ENCODE results near the gene ZBTB42.

The ZBTB42 gene

DNA sequence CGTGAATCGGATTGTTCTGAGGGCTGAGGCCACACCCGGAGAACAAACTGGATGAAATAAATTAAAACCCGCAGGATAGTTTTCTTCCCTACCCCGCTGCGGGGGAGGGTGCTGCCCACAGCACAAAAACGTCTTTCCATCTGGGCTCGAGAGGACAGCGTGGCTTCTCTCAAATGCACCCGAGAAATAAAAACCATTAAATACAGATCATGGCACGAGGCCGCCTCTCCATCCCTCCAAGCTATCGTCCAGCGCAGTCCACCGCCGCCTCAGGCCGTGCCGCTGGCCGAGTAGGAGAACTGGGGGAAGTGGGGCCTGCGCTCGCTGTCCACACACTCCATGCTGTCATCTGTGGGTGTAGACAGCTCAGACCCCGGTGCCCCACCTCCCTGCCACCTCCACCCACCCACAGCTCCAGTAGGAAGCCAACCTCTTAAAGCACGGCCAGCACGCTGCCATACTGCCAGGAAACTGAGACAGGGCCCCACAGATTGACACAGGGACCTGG lies 30.8 kb upstream of the ZBTB42 start:
- no peak for DNase-seq

DNA sequence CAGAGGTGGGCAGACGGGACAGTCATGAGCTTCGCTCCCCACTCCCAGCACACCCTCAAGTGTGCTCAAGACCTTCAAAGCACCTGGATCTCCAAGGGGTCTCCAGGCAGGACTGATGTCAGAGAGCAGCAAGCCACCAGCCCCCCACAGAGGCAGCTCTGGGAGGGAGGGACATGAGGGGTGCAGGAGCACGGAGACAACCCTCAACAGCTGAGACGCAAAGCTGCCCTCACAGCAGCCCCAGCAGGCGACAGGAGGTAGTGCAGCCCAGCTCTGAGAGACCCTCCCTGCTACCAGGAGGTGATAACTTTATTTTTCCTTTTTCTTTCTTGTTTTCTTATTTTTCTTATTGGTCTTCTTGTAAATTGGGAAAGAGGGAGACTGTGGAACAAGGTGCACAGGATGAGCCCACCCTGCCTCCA lies 30.0 kb upstream of the ZBTB42 start:
- no peak for DNase-seq

DNA sequence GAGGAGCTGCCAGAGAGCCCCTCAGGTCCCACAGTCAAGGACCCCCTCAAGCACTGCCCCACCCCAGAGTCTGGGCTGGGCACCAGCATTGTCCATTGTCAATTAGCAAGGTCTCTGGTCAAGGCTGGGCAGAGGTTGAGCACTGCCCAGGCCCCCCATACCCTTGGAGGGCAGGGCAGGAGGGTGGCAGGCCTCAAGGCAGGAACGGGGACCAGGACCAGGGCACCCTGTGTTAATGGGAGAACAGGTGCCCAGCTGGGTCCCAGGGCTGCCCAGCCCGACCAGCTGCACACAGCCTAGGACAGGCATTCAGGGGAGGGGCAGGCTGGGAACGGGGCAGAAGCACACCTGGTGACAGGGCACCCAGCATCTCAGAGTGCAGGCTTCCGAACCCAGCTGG lies 29.5 kb upstream of the ZBTB42 start:
- DNase-seq = no peak

DNA sequence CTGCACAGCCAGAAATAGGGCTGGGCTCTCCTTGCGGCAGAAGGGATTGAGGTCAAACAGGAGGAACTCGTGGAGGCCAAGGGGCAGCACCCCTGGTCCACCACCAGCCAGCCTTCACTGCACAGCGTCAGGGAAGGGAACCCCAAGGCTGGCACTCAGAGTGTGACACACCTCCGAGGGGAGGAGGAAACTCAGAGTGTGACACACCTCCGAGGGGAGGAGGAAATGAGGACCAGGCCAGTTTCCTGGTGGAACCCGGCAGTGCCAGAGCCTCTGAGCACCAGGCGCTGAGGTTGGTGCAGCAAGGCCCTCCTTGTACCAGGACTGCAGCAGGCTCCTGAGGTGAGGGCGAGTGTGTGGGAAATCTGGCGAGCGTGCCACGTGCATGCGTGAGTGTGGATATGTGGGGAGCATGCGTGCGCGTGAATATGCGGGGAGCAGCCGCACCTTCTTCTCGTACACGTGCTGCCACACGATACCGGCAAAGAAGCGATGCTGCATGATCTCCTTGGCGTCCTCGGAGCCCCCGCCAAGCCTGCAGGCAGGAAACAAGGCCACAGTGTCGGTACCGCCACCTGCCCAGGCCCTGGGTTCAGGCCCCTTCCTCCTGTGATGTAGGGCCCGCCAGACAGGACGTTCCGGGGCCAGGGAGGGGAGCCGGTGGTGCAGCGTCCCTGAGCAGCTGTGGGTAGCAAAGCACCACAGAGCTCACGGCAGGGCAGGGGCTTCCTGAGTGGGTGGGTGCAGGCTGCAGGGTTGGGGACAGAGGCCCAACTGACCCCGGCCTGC lies 28.8 kb upstream of the ZBTB42 start:
- no peak for DNase-seq

DNA sequence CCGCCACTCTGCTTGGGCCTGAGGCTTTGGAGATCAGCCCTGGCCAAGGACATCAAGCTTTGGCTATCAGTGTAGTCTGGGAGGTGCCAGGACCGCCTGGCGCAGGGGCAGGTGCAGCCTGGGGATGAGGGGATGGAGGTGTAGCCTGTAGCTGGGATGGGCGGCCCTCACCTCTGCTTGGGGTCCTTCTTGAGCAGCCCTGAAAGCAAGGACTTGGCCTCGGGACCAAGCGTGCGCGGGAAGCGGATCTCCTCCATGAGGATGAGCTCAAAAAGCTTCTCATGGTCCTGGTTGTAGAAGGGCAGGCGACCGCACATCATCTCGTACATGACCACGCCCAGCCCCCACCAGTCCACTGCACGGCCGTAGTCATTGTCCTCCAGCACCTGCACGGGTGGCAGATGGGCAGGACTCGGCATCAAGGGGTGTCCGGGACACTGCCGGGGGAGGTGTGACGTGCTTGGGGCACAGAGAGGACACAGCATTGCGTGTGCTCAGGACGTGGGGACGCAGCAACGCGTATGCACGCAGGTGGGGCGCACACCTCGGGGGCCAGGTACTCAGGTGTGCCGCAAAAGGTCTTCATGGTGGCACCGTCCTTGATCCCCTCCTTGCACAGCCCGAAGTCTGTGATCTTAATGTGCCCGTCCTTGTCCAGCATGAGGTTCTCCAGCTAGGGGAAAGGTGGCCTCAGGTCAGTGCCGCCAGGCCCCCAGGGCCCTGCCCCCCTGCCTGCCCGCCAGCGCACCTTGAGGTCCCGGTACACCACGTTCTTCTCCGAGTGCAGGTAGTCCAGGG lies 28.0 kb upstream of the ZBTB42 start:
- DNase-seq = no peak

DNA sequence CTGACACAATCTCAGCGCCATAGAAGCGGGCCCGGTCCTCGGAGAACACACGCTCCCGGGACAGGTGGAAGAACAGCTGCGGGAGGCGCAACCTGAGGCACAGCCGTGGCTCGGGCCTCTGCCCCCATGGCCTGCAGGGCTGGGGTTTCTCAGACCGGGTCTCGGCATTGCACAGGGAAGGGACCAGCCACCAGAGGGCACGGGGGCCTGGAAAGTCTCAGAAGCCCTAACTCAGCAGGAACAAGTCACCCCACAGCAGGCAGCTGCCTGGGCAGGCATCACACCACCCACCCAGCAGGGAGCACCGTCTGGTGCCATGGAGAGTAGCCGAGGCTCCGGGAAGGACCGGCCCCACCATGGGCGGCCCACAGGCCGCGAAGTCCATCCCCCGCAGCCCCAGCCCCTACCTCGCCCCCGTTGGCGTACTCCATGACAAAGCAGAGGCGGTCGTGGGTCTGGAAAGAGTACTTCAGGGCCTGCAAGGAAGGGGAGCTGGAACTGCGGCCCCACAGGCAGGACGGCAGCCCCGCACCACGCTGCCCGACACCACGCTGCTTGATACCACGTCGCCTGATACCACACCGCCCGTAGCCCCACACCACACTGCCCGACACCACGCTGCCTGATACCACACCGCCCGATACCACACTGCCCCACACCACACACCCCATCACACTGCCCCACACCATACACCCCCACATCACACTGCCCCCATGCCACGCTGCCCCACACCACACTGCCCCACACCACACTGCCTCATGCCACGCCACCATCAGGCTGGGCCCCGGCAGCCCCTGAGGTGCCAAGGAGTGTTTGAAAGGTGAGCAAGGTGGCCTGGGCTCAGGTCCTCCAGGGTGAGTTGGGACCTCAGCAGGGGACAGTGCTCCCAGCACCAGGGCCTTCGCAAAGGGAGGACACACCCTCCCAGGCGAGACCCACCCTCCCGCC lies 27.1 kb upstream of the ZBTB42 start:
- DNase-seq = peak; percentile 32

DNA sequence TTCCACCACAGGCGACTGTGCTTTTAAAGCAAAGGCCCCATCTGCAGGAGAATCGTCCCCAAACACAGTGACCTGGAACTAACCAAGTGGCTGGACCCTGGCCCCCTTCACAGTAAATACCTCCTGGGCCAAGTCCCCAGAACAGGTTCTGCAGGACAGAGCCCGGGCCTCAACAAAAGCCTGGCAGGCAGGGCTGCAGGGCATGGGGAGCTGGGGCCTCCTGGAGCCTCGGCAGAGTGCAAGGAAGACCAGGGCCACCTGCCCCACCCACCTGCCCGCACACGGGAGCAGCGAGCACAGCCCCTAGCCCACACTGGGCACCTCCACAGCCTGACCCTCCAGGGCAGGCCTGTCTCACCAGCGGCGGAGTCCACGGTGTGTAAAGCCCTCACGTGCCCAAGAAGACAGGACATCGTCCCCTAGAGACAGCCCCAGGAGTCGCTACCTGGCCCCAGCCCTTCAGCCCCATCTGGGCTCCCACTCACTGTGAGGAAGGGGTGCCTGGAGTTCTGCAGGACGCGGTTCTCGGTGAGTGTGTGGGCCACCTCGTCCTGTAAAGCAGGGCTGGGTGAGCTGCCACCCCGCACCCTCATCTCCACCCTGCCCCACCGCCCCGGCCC lies 26.3 kb upstream of the ZBTB42 start:
- DNase-seq = no peak

DNA sequence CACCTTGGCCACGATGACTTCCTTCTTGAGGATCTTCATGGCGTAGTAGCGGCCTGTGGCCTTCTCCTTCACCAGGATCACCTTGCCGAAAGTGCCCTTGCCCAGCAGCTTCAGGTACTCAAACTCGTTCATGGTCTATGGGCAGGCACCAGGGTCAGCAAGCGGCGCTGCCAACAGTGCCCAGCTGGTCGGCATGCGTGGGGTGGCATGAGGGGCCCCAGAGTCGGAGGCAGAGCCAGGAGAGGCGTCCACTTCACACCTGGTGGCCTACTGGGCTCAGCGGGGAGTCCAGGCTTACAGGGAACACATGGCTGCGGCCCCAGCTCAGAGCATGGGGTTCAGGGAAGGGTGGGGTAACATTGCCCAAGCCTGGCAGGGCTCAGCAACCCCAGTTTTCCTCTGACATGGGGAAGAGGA lies 25.8 kb upstream of the ZBTB42 start:
- no peak for DNase-seq

DNA sequence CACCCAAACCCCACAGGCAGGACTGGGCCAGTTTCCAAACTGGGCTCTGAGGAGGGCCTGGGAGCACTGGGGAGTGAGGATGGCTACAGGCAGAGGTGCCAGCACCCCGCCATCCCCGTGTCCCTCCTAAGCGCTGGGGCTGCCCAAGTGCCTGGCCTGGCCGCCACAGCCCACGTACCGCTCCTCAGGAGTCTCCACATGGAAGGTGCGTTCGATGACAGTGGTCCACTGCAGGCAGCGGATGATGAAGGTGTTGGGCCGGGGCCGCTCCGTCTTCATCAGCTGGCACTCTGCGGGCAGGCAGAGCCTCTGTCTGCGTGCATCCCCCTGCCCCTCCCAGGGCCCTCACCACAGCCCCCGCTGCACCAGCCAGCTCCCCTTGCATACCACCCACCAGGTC lies 24.4 kb upstream of the ZBTB42 start:
- no peak for DNase-seq

DNA sequence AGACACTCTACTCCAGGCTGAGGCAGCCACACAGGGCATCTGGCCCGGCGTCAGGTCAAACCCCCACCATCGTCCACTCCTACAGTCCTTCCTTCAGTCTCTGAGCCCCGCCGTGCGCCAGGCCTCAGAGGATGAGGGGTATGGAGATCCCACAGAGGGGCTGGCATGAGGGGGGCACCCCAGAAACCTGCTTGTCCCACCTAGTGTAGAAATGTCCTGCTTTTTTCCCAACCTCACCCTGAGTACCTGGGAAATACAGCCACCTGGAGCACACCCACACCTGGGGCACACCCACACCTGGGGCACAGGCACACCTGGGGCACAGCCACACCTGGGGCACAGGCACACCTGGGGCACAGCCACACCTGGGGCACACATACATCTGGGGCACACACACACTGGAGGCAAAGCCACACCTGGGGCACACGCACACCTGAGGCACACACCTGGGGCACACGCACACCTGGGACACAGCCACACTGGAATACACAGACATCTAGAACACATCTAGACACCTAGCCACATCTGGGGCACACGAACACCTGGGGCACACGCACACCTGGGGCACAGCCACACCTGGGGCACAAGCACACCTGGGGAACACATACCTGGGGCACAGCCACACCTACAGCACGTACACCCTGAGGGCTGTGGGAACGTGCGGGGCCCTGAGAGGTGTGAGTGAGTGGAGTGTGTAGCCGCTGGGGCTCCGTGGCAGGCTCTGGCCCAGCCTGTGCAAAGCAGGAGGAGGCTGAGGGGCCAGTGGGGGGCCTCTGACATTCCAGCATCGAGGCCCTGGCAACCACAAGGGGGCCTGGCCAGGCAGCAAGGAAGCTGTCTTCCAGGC lies 23.7 kb upstream of the ZBTB42 start:
- DNase-seq = no peak

DNA sequence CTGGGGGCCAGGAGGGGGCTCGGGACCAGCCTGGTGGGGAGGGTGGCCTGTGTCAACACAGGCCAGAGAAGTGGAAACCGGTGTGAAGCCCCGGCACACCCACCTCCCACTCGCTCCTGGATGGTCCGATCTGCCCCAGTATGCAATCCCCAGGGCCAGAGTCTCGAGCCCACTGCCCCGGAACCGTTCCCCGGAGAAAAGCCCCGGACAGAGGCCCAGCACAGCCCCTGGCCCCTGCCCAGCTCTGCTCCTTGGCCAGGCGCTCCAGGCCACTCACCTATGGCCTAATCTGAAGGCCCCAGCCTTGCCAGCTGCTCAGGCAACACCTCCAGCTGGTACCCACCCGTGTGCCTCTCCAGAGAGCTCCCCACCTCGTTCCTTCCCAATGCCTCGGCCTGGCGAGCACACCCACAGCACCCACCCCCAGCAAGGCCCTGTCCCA lies 23.1 kb upstream of the ZBTB42 start:
- DNase-seq = no peak

DNA sequence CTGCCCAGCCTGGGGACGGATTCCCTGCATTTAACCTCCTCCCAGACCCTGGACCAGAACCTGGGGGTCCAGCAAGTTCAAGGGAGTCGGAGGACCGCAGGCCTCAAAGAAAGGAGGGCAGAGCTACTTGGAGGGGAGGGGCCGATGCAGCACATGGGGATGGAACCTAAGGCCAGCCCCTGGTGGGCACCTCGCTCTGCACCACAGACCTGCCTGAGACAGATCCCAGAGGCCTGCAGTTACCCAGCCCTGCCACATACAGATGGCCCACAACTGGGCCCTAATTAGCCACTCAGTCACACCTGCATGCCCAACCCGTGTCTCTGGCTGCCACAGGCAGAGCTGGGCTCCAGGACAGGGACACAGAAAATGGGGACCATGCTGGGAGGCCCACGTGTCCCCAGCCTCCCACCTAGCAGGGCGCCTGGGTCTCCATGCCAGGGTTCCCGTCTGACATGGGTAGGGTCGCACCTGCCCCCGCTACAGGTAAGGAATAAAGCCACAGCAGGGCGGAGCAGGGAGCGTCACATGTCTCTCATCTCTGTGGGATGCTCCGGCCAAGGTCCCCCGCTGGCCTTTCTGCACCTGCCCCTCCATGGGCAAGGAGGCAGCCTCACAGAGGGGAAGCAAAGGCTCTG lies 22.1 kb upstream of the ZBTB42 start:
- no peak for DNase-seq

DNA sequence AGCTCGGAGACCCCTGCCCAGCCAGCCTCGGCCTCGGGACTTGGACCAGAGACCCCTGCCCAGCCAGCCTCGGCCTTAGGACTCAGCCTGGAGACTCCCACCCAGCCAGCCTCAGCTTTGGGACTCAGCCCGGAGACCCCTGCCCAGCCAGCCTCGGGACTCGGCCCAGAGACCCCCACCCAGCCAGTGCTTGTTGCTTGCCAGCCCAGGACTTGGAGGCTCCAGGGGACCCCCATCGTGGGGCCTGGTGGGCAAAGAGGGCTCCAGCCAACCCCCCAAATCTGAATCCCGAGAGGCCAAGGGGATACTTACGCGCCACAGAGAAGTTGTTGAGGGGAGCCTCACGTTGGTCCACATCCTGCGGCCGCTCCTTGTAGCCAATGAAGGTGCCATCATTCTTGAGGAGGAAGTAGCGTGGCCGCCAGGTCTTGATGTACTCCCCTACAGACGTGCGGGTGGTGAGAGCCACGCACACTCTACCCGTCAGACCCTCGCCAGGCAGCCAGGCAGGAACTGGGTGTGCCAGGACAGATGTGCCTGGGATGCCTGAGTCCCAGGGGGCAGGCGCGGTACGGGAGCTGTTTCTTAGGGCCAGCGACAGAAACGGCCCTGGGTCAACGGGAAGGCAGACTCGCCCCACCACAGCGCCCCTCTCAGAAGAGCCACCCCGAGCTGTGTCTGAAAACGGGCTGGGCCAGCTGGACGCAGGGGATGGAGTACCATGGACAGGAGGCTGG lies 21.0 kb upstream of the ZBTB42 start:
- no peak for DNase-seq

DNA sequence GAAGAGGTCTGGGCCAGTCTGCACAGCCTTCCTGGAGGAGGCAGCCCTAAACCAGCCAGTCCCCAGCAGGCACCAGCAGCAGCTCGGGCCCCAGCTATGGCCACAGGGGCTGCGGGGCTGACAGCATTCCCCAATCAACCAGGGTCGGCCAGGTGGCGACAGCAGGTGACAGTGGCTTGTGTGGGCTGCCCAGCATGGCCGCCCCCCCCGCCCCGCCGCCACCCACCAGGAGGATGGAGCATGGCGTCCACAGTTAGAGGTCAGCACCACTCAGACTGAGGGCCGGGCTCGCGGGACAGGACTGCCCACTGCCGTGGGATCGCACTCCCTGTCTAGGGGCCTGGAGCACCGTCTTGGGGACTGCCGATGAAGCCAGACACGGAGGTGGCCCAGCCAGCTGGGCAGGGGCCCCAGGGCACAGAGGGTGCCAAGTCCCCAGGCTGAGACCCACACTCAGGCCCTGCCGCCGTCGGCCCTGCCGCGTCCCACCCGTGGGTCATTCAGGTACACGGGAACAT lies 20.3 kb upstream of the ZBTB42 start:
- DNase-seq = no peak

DNA sequence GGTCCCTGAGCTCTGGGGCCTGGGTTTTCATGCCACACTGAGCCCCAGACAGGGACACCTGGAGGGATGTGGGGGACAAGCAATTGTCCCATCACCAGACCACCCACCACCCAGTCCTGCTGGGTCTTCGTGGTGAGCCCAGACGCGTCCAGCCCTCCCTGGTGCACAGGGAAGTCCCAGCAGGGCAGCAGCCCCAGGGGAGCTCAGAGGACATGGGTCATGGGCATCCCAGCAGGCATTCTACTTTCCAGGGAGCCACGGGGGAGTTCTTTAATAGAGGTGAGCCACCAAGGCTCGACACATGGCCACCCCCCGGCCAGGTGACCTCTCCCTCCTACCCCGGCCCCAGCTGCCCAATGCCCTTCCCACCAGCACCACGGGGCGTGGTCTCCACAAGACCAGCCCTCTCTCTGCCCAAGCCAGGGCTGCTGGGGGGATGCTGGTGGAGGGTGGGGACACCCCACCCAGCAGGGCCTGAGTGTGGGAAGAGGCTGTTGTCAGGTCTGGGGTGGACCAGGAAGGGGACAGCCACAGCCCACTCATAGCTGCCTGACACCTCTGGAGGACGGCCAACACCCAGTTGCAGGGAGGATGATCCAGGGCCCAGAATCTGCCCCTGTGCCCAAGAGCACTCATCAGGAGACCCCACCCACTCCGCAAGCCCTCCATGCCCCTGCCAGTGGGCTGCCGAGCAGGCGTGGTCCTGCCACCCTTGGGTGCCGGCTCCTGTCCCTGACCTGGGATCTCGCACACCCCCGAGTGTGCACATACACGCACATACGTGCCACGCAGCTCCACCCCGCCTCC lies 19.4 kb upstream of the ZBTB42 start:
- DNase-seq = no peak

DNA sequence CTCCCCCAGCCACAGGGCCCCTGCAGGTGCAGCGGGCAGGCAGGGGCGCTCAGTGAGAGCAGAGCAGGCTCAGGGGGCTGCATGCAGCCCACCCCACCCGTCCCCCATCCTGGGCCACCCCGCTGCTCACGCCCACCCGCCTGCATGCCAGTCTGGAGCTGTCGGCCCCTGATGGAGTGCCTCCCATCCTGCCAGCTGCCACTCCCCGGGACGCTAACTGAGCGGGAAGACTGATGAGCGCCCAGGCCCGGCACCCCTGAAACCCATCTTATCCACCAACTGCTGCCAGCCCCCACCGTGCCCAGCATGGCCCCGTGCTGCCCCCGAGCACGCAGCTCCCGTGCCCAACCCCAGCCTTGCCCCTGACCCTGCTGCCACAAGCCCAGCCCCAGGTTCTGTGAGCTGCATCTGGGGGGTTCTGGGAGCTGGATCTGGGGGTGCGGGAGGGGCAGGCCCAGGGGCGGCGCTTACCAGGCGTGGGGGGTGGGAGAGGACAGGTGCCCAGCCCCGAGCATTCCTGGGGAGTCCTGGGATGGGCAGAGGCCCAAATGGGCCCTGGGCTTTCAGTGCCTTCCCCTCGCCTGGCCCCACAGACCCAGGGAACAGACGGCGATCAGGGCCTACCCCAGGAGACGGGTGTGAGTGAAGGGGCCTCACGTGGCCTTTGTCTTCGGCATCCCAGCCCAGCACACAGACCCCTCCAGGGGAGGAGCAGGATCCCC lies 18.7 kb upstream of the ZBTB42 start:
- DNase-seq = peak; percentile 21

DNA sequence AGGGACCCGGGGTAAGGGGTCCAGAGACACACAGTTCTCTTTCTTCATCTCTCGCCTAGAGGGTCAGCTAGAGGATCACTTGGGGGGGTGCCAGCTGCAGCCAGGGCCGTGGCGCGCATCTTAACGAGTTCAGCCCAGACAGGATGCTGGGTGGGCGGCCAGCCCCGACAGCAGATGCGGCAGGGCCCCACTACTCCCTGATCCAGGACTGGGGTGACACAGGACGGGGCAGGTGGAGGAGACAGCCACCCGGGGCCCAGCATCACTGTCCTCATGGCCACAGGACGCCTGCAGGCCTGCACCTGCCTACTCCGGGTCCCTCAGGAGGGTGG lies 18.1 kb upstream of the ZBTB42 start:
- DNase-seq = no peak

DNA sequence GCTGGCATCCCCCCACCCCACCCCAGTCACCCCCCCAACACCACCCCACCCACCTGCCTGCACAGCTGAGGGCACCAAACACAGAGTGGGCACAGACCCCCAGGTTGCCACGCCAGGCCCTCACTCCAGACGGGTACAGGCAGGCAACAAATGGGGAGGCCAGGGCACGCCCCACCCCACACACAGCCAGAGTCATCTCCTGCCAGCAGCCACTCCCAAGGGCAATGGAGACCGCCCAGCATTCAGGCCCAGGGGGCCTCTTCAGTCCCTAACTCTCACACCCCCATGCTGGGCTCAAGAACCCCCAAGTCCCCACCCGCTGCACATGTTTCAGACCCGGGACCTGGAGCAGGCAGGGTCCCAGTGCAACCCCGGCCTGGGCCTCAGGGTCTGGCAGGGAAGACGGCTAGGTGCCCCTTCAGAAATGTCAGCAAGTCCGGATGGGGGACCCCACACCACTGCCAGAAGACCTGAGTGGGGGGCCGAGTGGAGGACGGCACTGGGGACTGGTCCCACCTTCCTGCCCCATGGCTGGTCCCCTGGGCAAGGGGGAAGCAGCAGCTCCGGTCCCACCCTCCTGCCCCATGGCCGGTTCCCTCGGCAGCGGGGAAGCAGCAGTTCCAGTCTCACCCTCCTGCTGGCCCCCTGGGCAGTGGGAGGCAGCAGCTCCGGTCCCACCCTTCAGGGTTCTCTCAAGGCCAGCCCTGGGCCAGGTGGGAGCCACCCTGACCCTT lies 17.2 kb upstream of the ZBTB42 start:
- DNase-seq = no peak
